HepG2 (cell line): ENCODE measurements around the gene TNFAIP1. TPM values are rescaled to one million over a fixed set of nuclear protein-coding genes. Genes with fewer than 3 reads are reported as not detected.
A peak's percentile ranks its signal among the peaks of the same experiment; 100 is the strongest.

Experiments
- ARHGAP35 ChIP-seq: sonication (generic); formaldehyde crosslinking; IDR thresholded peaks from 2 replicates; pipeline ENCODE4 v1.9.0; 2022; ENCODE audit warnings: mild to moderate bottlenecking, inconsistent platforms, moderate library complexity, missing genetic modification reagents, borderline replicate concordance
- RBFOX2 ChIP-seq: fragments of 200-400 bp; formaldehyde crosslinking; IDR thresholded peaks from 2 replicates; pipeline ENCODE4 v1.6.1; 2017; ENCODE audit warnings: low read depth, mild to moderate bottlenecking, low read length
- SIX1 ChIP-seq: sonication (generic); formaldehyde crosslinking; IDR thresholded peaks from 2 replicates; pipeline ENCODE4 v1.4.0; 2020; ENCODE audit warnings: missing genetic modification reagents, borderline replicate concordance
- TBX2 ChIP-seq: sonication (generic); formaldehyde crosslinking; IDR thresholded peaks from 2 replicates; pipeline ENCODE4 v1.5.0; 2020; ENCODE audit warnings: missing genetic modification reagents, mild to moderate bottlenecking, borderline replicate concordance
- ZKSCAN8 ChIP-seq: IDR thresholded peaks from 2 replicates; pipeline ENCODE4 v1.6.1; 2016; ENCODE audit warnings: borderline replicate concordance, missing genetic modification reagents, missing compliant biosample characterization
- ZNF3 ChIP-seq: IDR thresholded peaks from 2 replicates; pipeline ENCODE4 v1.7.0; 2017; ENCODE audit warnings: inconsistent platforms
- polyA plus RNA-seq, 8 experiments: library from polyadenylated mRNA; depleted of rRNA in 3 of 8; stranded (reverse) in 7 of 8; unstranded in 1 of 8; fragments of >200 nt; fragmentation: Illumina TruSeq in 4 of 8; extraction: Trizol in 4 of 8; gene quantifications; 2 replicates each; pipeline versions ENCODE4 v1.2.1 to v1.2.3, GENCODE V29; 2011 to 2016; ENCODE audit warnings: low read depth in 4 of 8, missing spikeins in 1 of 8, mixed read lengths in 1 of 8; ENCODE audit not compliant: insufficient read depth in 1 of 8
- total RNA-seq, 5 experiments: library from RNA; depleted of rRNA; stranded (reverse); fragments of >200 nt; fragmentation: Illumina TruSeq; extraction: Trizol; gene quantifications; 2 replicates each; pipeline ENCODE4 v1.2.3, GENCODE V29; 2016; ENCODE audit warnings: low read depth in 1 of 5
- TF ChIP-seq, protein P1 (sequence below): fragments of 450-650 bp; IDR thresholded peaks from 2 replicates; pipeline ENCODE4 v1.6.1; 2017; ENCODE audit warnings: mild to moderate bottlenecking
- TF ChIP-seq, protein P2 (sequence below): sonication (generic); formaldehyde crosslinking; conservative IDR thresholded peaks from 2 replicates; pipeline ENCODE4 v1.4.0; 2020; ENCODE audit warnings: mild to moderate bottlenecking, missing genetic modification reagents, moderate library complexity
- TF ChIP-seq, protein P3 (sequence below): sonication (generic); formaldehyde crosslinking; IDR thresholded peaks from 2 replicates; pipeline ENCODE4 v1.4.0; 2020; ENCODE audit warnings: missing genetic modification reagents; ENCODE audit errors: not compliant biosample characterization
- TF ChIP-seq, protein P4 (sequence below): sonication (generic); formaldehyde crosslinking; IDR thresholded peaks from one replicate; pipeline ENCODE4 v1.5.1; 2020; ENCODE audit warnings: mild to moderate bottlenecking, missing genetic modification reagents; ENCODE audit errors: not compliant biosample characterization

TNFAIP1 gene
- total and polyA plus RNA-seq, 2 of the 13 experiments (the other 11 are each of a cell fraction or from before 2014, with no cell fraction given), result 17.5 to 40.6 TPM

DNA sequence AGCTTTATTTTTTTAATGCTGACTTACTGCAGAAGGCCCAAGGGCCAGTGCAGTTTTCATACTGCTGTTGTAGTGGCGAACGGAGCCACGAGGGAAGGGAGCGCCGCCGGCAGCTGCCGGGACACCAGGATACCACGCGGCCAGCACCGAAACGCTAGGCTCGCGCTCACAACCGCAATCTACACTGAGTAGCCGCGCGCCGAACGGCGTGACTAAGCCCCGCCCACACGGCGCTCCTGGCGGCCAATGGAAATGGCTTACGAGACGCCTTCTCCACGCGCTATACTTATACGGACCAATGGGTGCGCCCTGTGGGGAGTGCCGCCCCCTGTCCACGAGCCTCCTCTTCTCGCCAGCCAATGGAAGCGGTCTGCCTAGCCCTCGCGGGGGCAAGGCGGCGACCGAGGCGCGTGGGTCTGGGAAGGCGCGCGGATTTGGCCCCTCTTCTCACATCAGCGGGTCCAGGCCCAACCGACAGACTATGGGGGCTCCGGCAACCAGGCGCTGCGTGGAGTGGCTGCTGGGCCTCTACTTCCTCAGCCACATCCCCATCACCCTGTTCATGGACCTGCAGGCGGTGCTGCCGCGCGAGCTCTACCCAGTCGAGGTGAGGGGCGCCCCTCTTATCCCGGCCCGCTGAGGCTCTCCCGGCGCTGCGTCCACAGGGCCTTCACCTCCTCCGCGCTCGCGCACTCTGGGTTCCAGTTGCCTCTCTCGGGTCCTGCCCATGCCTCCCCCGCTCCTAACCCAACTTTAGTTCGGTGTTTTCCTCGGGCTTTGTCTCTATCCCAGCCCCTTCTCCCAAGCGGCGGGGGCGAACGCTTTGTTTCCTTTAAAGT is 16.6 kb upstream of the TNFAIP1 start, which contains the start of gene TMEM97 (continued):
- TF ChIP-seq, protein P1, sequence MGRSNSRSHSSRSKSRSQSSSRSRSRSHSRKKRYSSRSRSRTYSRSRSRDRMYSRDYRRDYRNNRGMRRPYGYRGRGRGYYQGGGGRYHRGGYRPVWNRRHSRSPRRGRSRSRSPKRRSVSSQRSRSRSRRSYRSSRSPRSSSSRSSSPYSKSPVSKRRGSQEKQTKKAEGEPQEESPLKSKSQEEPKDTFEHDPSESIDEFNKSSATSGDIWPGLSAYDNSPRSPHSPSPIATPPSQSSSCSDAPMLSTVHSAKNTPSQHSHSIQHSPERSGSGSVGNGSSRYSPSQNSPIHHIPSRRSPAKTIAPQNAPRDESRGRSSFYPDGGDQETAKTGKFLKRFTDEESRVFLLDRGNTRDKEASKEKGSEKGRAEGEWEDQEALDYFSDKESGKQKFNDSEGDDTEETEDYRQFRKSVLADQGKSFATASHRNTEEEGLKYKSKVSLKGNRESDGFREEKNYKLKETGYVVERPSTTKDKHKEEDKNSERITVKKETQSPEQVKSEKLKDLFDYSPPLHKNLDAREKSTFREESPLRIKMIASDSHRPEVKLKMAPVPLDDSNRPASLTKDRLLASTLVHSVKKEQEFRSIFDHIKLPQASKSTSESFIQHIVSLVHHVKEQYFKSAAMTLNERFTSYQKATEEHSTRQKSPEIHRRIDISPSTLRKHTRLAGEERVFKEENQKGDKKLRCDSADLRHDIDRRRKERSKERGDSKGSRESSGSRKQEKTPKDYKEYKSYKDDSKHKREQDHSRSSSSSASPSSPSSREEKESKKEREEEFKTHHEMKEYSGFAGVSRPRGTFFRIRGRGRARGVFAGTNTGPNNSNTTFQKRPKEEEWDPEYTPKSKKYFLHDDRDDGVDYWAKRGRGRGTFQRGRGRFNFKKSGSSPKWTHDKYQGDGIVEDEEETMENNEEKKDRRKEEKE, result no peak
- TF ChIP-seq ZNF3, result no peak
- TF ChIP-seq, protein P2, sequence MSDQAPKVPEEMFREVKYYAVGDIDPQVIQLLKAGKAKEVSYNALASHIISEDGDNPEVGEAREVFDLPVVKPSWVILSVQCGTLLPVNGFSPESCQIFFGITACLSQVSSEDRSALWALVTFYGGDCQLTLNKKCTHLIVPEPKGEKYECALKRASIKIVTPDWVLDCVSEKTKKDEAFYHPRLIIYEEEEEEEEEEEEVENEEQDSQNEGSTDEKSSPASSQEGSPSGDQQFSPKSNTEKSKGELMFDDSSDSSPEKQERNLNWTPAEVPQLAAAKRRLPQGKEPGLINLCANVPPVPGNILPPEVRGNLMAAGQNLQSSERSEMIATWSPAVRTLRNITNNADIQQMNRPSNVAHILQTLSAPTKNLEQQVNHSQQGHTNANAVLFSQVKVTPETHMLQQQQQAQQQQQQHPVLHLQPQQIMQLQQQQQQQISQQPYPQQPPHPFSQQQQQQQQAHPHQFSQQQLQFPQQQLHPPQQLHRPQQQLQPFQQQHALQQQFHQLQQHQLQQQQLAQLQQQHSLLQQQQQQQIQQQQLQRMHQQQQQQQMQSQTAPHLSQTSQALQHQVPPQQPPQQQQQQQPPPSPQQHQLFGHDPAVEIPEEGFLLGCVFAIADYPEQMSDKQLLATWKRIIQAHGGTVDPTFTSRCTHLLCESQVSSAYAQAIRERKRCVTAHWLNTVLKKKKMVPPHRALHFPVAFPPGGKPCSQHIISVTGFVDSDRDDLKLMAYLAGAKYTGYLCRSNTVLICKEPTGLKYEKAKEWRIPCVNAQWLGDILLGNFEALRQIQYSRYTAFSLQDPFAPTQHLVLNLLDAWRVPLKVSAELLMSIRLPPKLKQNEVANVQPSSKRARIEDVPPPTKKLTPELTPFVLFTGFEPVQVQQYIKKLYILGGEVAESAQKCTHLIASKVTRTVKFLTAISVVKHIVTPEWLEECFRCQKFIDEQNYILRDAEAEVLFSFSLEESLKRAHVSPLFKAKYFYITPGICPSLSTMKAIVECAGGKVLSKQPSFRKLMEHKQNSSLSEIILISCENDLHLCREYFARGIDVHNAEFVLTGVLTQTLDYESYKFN (CRISPR knock-in tag), result 0 out of 2 replicates have a peak, but pooled peaks have one; percentile 25
- no peak for TF ChIP-seq ZKSCAN8 (CRISPR knock-in tag)
- TF ChIP-seq ARHGAP35 (CRISPR knock-in tag), result 0 out of 2 replicates have a peak, but pooled peaks have one; percentile 48
- TF ChIP-seq, protein P3, sequence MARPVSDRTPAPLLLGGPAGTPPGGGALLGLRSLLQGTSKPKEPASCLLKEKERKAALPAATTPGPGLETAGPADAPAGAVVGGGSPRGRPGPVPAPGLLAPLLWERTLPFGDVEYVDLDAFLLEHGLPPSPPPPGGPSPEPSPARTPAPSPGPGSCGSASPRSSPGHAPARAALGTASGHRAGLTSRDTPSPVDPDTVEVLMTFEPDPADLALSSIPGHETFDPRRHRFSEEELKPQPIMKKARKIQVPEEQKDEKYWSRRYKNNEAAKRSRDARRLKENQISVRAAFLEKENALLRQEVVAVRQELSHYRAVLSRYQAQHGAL (CRISPR knock-in tag), result peak; percentile 35
- no peak for TF ChIP-seq SIX1 (CRISPR knock-in tag)
- TF ChIP-seq, protein P4, sequence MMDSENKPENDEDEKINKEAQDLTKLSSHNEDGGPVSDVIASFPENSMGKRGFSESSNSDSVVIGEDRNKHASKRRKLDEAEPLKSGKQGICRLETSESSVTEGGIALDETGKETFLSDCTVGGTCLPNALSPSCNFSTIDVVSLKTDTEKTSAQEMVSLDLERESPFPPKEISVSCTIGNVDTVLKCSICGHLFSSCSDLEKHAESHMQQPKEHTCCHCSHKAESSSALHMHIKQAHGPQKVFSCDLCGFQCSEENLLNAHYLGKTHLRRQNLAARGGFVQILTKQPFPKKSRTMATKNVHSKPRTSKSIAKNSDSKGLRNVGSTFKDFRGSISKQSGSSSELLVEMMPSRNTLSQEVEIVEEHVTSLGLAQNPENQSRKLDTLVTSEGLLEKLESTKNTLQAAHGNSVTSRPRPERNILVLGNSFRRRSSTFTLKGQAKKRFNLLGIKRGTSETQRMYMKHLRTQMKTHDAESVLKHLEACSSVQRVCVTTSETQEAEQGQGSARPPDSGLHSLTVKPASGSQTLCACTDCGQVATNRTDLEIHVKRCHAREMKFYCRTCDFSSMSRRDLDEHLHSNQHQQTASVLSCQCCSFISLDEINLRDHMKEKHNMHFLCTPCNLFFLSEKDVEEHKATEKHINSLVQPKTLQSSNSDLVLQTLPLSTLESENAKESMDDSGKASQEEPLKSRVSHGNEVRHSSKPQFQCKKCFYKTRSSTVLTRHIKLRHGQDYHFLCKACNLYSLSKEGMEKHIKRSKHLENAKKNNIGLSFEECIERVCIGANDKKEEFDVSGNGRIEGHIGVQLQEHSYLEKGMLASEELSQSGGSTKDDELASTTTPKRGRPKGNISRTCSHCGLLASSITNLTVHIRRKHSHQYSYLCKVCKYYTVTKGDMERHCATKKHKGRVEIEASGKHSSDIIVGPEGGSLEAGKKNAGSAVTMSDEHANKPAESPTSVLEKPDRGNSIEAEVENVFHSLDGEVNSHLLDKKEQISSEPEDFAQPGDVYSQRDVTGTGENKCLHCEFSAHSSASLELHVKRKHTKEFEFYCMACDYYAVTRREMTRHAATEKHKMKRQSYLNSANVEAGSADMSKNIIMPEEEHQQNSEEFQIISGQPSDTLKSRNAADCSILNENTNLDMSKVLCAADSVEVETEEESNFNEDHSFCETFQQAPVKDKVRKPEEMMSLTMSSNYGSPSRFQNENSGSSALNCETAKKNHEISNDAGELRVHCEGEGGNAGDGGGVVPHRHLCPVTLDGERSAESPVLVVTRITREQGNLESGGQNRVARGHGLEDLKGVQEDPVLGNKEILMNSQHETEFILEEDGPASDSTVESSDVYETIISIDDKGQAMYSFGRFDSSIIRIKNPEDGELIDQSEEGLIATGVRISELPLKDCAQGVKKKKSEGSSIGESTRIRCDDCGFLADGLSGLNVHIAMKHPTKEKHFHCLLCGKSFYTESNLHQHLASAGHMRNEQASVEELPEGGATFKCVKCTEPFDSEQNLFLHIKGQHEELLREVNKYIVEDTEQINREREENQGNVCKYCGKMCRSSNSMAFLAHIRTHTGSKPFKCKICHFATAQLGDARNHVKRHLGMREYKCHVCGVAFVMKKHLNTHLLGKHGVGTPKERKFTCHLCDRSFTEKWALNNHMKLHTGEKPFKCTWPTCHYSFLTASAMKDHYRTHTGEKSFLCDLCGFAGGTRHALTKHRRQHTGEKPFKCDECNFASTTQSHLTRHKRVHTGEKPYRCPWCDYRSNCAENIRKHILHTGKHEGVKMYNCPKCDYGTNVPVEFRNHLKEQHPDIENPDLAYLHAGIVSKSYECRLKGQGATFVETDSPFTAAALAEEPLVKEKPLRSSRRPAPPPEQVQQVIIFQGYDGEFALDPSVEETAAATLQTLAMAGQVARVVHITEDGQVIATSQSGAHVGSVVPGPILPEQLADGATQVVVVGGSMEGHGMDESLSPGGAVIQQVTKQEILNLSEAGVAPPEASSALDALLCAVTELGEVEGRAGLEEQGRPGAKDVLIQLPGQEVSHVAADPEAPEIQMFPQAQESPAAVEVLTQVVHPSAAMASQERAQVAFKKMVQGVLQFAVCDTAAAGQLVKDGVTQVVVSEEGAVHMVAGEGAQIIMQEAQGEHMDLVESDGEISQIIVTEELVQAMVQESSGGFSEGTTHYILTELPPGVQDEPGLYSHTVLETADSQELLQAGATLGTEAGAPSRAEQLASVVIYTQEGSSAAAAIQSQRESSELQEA (CRISPR knock-in tag), result peak; percentile 55
- TF ChIP-seq RBFOX2, result peak; percentile 80
- peak; percentile 85 for TF ChIP-seq TBX2 (CRISPR knock-in tag)
